ENCODE measurements around the gene MARK4.

DNA sequence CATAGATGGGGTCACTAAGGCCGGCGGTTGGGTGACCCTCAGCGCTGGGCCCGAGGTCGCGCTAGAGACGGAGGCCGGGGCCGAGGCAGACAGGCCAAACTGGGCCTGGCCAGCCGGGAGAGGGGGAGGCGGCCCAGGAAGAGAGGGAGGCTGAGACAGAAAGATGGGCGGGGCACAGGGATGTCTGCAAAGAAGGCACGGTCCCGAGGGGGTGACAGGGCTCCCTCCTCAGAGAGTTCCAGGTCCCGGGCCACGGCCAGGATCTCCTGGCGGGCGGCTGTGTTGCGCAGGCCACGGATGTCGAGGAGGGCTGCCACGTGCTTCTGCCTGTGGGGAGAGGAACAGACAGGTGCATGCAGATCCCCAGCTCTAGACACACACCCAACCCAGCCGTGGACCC lies 38.0 kb upstream of the MARK4 start:
- TF ChIP-seq POLR2AphosphoS5 (IDR thresholded peaks at IDR 0.05; ENCODE audit: insufficient read depth in 1 of 2, low read depth in 1 of 2) (no peak), POLR2A (IDR thresholded peaks at IDR 0.05) (no peak)
- TF ChIP-seq, protein P1, sequence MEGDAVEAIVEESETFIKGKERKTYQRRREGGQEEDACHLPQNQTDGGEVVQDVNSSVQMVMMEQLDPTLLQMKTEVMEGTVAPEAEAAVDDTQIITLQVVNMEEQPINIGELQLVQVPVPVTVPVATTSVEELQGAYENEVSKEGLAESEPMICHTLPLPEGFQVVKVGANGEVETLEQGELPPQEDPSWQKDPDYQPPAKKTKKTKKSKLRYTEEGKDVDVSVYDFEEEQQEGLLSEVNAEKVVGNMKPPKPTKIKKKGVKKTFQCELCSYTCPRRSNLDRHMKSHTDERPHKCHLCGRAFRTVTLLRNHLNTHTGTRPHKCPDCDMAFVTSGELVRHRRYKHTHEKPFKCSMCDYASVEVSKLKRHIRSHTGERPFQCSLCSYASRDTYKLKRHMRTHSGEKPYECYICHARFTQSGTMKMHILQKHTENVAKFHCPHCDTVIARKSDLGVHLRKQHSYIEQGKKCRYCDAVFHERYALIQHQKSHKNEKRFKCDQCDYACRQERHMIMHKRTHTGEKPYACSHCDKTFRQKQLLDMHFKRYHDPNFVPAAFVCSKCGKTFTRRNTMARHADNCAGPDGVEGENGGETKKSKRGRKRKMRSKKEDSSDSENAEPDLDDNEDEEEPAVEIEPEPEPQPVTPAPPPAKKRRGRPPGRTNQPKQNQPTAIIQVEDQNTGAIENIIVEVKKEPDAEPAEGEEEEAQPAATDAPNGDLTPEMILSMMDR (IDR thresholded peaks at IDR 0.05) = no peak
